HepG2 (cell line): ENCODE results near the gene S100A7. TPM values are rescaled to one million over a fixed set of nuclear protein-coding genes. Genes with fewer than 3 reads are reported as not detected.
A peak's percentile ranks its signal among the peaks of the same experiment; 100 is the strongest.

Experiments used
- ERF ChIP-seq: IDR thresholded peaks from 2 replicates; pipeline ENCODE4 v1.6.1; 2018; ENCODE audit warnings: missing biosample characterization, missing genetic modification reagents
- SATB2 ChIP-seq: sonication (generic); formaldehyde crosslinking; IDR thresholded peaks from 2 replicates; pipeline ENCODE4 v1.5.0; 2020; ENCODE audit warnings: missing genetic modification reagents
- TSC22D2 ChIP-seq: sonication (generic); formaldehyde crosslinking; IDR thresholded peaks from 2 replicates; pipeline ENCODE4 v1.5.1; 2020; ENCODE audit warnings: missing genetic modification reagents, mild to moderate bottlenecking, borderline replicate concordance
- ZFP37 ChIP-seq: sonication (generic); formaldehyde crosslinking; IDR thresholded peaks from 2 replicates; pipeline ENCODE4 v1.4.0; 2020; ENCODE audit warnings: missing genetic modification reagents, borderline replicate concordance
- ZNF256 ChIP-seq: sonication (generic); formaldehyde crosslinking; conservative IDR thresholded peaks from 2 replicates; pipeline ENCODE4 v1.4.0; 2020; ENCODE audit warnings: missing genetic modification reagents
- ZNF501 ChIP-seq: sonication (generic); formaldehyde crosslinking; IDR thresholded peaks from 2 replicates; pipeline ENCODE4 v1.5.1; 2020; ENCODE audit warnings: mild to moderate bottlenecking, moderate library complexity, missing genetic modification reagents
- polyA plus RNA-seq, 8 experiments: library from polyadenylated mRNA; depleted of rRNA in 3 of 8; stranded (reverse) in 7 of 8; unstranded in 1 of 8; fragments of >200 nt; fragmentation: Illumina TruSeq in 4 of 8; extraction: Trizol in 4 of 8; gene quantifications; 2 replicates each; pipeline versions ENCODE4 v1.2.1 to v1.2.3, GENCODE V29; 2011 to 2016; ENCODE audit warnings: low read depth in 4 of 8, missing spikeins in 1 of 8, mixed read lengths in 1 of 8; ENCODE audit not compliant: insufficient read depth in 1 of 8
- total RNA-seq, 5 experiments: library from RNA; depleted of rRNA; stranded (reverse); fragments of >200 nt; fragmentation: Illumina TruSeq; extraction: Trizol; gene quantifications; 2 replicates each; pipeline ENCODE4 v1.2.3, GENCODE V29; 2016; ENCODE audit warnings: low read depth in 1 of 5
- TF ChIP-seq, protein P1 (sequence below): sonication (generic); formaldehyde crosslinking; IDR thresholded peaks from 2 replicates; pipeline ENCODE4 v1.4.0; 2020; ENCODE audit warnings: missing genetic modification reagents, borderline replicate concordance
- TF ChIP-seq, protein P2 (sequence below): conservative IDR thresholded peaks from 2 replicates; pipeline ENCODE4 v1.6.1; 2018; ENCODE audit warnings: missing genetic modification reagents
- TF ChIP-seq, protein P3 (sequence below): sonication (generic); formaldehyde crosslinking; IDR thresholded peaks from 2 replicates; pipeline ENCODE4 v1.9.0; 2021; ENCODE audit warnings: missing genetic modification reagents, borderline replicate concordance
- TF ChIP-seq, protein P4 (sequence below): sonication (generic); formaldehyde crosslinking; IDR thresholded peaks from 2 replicates; pipeline ENCODE4 v1.4.0; 2020; ENCODE audit warnings: missing genetic modification reagents, mild to moderate bottlenecking, borderline replicate concordance
- TF ChIP-seq, protein P5 (sequence below): sonication (generic); formaldehyde crosslinking; conservative IDR thresholded peaks from 2 replicates; pipeline ENCODE4 v1.4.0; 2020; ENCODE audit warnings: missing genetic modification reagents
- TF ChIP-seq, protein P6 (sequence below), 2 experiments: IDR thresholded peaks; 2 replicates each; pipeline ENCODE4 v1.6.1; 2011 to 2012; ENCODE audit warnings: low read length in 2 of 2, borderline replicate concordance in 1 of 2, low read depth in 1 of 2, mild to moderate bottlenecking in 1 of 2, moderate library complexity in 1 of 2

The S100A7 gene
- total and polyA plus RNA-seq, 2 of the 13 experiments (the other 11 are each of a cell fraction or from before 2014, with no cell fraction given), result not detected

DNA sequence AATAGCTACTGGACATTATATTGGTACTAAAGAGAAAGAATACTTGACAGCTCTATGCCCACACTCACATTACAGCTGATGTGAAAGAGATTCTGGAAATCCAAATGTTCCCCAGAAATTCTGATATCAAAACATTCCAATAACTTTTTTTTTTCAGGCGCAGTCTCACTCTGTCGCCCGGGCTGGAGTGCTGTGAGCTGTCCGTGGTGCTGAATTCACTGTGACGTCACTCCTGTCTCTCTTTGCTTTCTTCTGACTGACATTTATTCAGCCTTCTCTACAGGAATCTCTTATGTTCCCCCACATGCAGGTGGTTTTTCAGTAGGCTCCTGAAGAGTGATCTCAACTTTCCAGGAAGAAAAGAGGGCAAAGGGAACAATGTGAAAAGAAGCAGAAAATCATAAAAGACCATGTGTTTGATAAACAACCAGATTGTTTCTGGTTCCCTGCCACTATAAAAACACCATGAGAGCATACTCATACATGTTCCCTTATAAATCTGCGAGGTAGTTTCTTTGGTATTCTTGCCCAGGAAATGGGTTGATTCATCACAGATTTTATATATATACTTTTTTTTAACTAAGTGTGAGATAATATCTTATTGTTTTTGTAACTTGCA, 37.9 kb downstream of the S100A7 start (continued):
- TF ChIP-seq, protein P1, sequence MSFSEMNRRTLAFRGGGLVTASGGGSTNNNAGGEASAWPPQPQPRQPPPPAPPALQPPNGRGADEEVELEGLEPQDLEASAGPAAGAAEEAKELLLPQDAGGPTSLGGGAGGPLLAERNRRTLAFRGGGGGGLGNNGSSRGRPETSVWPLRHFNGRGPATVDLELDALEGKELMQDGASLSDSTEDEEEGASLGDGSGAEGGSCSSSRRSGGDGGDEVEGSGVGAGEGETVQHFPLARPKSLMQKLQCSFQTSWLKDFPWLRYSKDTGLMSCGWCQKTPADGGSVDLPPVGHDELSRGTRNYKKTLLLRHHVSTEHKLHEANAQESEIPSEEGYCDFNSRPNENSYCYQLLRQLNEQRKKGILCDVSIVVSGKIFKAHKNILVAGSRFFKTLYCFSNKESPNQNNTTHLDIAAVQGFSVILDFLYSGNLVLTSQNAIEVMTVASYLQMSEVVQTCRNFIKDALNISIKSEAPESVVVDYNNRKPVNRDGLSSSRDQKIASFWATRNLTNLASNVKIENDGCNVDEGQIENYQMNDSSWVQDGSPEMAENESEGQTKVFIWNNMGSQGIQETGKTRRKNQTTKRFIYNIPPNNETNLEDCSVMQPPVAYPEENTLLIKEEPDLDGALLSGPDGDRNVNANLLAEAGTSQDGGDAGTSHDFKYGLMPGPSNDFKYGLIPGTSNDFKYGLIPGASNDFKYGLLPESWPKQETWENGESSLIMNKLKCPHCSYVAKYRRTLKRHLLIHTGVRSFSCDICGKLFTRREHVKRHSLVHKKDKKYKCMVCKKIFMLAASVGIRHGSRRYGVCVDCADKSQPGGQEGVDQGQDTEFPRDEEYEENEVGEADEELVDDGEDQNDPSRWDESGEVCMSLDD, result peak; percentile 63; the same call in 1 of the 2 replicates
- TF ChIP-seq, protein P2, sequence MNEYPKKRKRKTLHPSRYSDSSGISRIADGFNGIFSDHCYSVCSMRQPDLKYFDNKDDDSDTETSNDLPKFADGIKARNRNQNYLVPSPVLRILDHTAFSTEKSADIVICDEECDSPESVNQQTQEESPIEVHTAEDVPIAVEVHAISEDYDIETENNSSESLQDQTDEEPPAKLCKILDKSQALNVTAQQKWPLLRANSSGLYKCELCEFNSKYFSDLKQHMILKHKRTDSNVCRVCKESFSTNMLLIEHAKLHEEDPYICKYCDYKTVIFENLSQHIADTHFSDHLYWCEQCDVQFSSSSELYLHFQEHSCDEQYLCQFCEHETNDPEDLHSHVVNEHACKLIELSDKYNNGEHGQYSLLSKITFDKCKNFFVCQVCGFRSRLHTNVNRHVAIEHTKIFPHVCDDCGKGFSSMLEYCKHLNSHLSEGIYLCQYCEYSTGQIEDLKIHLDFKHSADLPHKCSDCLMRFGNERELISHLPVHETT (CRISPR knock-in tag), result 0 out of 2 replicates have a peak, but pooled peaks have one; percentile 38
- 0 out of 2 replicates have a peak, but pooled peaks have one; percentile 27 for TF ChIP-seq ZNF501 (CRISPR knock-in tag)
- 0 out of 2 replicates have a peak, but pooled peaks have one; percentile 47 for TF ChIP-seq ZNF256
- TF ChIP-seq, protein P3, sequence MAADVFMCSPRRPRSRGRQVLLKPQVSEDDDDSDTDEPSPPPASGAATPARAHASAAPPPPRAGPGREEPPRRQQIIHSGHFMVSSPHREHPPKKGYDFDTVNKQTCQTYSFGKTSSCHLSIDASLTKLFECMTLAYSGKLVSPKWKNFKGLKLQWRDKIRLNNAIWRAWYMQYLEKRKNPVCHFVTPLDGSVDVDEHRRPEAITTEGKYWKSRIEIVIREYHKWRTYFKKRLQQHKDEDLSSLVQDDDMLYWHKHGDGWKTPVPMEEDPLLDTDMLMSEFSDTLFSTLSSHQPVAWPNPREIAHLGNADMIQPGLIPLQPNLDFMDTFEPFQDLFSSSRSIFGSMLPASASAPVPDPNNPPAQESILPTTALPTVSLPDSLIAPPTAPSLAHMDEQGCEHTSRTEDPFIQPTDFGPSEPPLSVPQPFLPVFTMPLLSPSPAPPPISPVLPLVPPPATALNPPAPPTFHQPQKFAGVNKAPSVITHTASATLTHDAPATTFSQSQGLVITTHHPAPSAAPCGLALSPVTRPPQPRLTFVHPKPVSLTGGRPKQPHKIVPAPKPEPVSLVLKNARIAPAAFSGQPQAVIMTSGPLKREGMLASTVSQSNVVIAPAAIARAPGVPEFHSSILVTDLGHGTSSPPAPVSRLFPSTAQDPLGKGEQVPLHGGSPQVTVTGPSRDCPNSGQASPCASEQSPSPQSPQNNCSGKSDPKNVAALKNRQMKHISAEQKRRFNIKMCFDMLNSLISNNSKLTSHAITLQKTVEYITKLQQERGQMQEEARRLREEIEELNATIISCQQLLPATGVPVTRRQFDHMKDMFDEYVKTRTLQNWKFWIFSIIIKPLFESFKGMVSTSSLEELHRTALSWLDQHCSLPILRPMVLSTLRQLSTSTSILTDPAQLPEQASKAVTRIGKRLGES (CRISPR knock-in tag), result peak; percentile 81
- peak; percentile 85 for TF ChIP-seq ERF (CRISPR knock-in tag)
- TF ChIP-seq, protein P4, sequence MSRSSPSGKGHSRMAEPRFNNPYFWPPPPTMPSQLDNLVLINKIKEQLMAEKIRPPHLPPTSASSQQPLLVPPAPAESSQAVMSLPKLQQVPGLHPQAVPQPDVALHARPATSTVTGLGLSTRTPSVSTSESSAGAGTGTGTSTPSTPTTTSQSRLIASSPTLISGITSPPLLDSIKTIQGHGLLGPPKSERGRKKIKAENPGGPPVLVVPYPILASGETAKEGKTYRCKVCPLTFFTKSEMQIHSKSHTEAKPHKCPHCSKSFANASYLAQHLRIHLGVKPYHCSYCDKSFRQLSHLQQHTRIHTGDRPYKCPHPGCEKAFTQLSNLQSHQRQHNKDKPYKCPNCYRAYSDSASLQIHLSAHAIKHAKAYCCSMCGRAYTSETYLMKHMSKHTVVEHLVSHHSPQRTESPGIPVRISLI (CRISPR knock-in tag), result peak; percentile 45; the same call in 1 of the 2 replicates
- TF ChIP-seq, protein P5, sequence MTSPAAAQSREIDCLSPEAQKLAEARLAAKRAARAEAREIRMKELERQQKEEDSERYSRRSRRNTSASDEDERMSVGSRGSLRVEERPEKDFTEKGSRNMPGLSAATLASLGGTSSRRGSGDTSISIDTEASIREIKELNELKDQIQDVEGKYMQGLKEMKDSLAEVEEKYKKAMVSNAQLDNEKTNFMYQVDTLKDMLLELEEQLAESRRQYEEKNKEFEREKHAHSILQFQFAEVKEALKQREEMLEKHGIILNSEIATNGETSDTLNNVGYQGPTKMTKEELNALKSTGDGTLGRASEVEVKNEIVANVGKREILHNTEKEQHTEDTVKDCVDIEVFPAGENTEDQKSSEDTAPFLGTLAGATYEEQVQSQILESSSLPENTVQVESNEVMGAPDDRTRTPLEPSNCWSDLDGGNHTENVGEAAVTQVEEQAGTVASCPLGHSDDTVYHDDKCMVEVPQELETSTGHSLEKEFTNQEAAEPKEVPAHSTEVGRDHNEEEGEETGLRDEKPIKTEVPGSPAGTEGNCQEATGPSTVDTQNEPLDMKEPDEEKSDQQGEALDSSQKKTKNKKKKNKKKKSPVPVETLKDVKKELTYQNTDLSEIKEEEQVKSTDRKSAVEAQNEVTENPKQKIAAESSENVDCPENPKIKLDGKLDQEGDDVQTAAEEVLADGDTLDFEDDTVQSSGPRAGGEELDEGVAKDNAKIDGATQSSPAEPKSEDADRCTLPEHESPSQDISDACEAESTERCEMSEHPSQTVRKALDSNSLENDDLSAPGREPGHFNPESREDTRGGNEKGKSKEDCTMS (CRISPR knock-in tag), result 0 out of 2 replicates have a peak, but pooled peaks have one; percentile 76
- TF ChIP-seq TSC22D2 (CRISPR knock-in tag), result peak; percentile 95
- peak; percentile 61; the same call in 1 of the 2 replicates for TF ChIP-seq ZFP37 (CRISPR knock-in tag)
- peak; percentile 83; the same call in 1 of the 2 replicates for TF ChIP-seq SATB2 (CRISPR knock-in tag)
- TF ChIP-seq, protein P6, sequence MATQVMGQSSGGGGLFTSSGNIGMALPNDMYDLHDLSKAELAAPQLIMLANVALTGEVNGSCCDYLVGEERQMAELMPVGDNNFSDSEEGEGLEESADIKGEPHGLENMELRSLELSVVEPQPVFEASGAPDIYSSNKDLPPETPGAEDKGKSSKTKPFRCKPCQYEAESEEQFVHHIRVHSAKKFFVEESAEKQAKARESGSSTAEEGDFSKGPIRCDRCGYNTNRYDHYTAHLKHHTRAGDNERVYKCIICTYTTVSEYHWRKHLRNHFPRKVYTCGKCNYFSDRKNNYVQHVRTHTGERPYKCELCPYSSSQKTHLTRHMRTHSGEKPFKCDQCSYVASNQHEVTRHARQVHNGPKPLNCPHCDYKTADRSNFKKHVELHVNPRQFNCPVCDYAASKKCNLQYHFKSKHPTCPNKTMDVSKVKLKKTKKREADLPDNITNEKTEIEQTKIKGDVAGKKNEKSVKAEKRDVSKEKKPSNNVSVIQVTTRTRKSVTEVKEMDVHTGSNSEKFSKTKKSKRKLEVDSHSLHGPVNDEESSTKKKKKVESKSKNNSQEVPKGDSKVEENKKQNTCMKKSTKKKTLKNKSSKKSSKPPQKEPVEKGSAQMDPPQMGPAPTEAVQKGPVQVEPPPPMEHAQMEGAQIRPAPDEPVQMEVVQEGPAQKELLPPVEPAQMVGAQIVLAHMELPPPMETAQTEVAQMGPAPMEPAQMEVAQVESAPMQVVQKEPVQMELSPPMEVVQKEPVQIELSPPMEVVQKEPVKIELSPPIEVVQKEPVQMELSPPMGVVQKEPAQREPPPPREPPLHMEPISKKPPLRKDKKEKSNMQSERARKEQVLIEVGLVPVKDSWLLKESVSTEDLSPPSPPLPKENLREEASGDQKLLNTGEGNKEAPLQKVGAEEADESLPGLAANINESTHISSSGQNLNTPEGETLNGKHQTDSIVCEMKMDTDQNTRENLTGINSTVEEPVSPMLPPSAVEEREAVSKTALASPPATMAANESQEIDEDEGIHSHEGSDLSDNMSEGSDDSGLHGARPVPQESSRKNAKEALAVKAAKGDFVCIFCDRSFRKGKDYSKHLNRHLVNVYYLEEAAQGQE (IDR thresholded peaks at IDR 0.05; ENCODE audit: borderline replicate concordance in 1 of 2, low read depth in 1 of 2, low read length in 2 of 2), result peak; percentile 93 to 99
